HepG2 (cell line): ENCODE data around the gene TBC1D22A. TPM values are rescaled to one million over a fixed set of nuclear protein-coding genes. Genes with fewer than 3 reads are reported as not detected.

ENCODE experiments used
- ATM ChIP-seq: fragments of 450-650 bp; IDR thresholded peaks from 2 replicates; pipeline ENCODE4 v1.7.1; 2017; ENCODE audit warnings: mild to moderate bottlenecking, borderline replicate concordance
- BRCA1 ChIP-seq: sonication (generic); formaldehyde crosslinking; IDR thresholded peaks from 2 replicates; pipeline ENCODE4 v1.4.0; 2020; ENCODE audit warnings: missing genetic modification reagents
- KLF13 ChIP-seq: sonication (generic); formaldehyde crosslinking; IDR thresholded peaks from 2 replicates; pipeline ENCODE4 v1.4.0; 2020; ENCODE audit warnings: mild to moderate bottlenecking, missing genetic modification reagents
- KLF6 ChIP-seq: IDR thresholded peaks from 2 replicates; pipeline ENCODE4 v1.8.0; 2016; ENCODE audit warnings: missing biosample characterization, missing genetic modification reagents
- NR0B2 ChIP-seq: sonication (generic); formaldehyde crosslinking; IDR thresholded peaks from 2 replicates; pipeline ENCODE4 v1.4.0; 2020; ENCODE audit warnings: mild to moderate bottlenecking, missing genetic modification reagents
- RERE ChIP-seq: IDR thresholded peaks from 2 replicates; pipeline ENCODE4 v1.6.1; 2016; ENCODE audit warnings: low read depth, missing genetic modification reagents, missing compliant biosample characterization
- SP1 ChIP-seq, 2 experiments: fragments of 450-650 bp in 1 of 2; sonication (generic) in 1 of 2; formaldehyde crosslinking in 1 of 2; IDR thresholded peaks; 2 replicates each; pipeline versions ENCODE4 v1.4.0 to v1.6.1; 2016 to 2020; ENCODE audit warnings: missing genetic modification reagents in 1 of 2
- SP4 ChIP-seq: sonication (generic); formaldehyde crosslinking; IDR thresholded peaks from 2 replicates; pipeline ENCODE4 v1.8.1; 2023; ENCODE audit warnings: mild to moderate bottlenecking, missing genetic modification reagents
- STAG1 ChIP-seq: sonication (generic); formaldehyde crosslinking; IDR thresholded peaks from 2 replicates; pipeline ENCODE4 v1.4.0; 2020; ENCODE audit warnings: missing genetic modification reagents
- ZBTB34 ChIP-seq: sonication (generic); formaldehyde crosslinking; IDR thresholded peaks from 2 replicates; pipeline ENCODE4 v1.8.0; 2022; ENCODE audit warnings: mild to moderate bottlenecking, missing genetic modification reagents
- ZNF446 ChIP-seq: sonication (generic); formaldehyde crosslinking; IDR thresholded peaks from 2 replicates; pipeline ENCODE4 v1.5.0; 2020; ENCODE audit warnings: mild to moderate bottlenecking, missing genetic modification reagents
- ZNF800 ChIP-seq: sonication (generic); formaldehyde crosslinking; IDR thresholded peaks from 2 replicates; pipeline ENCODE4 v1.4.0; 2020; ENCODE audit warnings: missing genetic modification reagents
- ZNF850 ChIP-seq: sonication (generic); formaldehyde crosslinking; conservative IDR thresholded peaks from 2 replicates; pipeline ENCODE4 v1.9.0; 2021; ENCODE audit warnings: mild to moderate bottlenecking, missing genetic modification reagents
- polyA plus RNA-seq, 8 experiments: library from polyadenylated mRNA; depleted of rRNA in 3 of 8; stranded (reverse) in 7 of 8; unstranded in 1 of 8; fragments of >200 nt; fragmentation: Illumina TruSeq in 4 of 8; extraction: Trizol in 4 of 8; gene quantifications; 2 replicates each; pipeline versions ENCODE4 v1.2.1 to v1.2.3, GENCODE V29; 2011 to 2016; ENCODE audit warnings: low read depth in 4 of 8, missing spikeins in 1 of 8, mixed read lengths in 1 of 8; ENCODE audit not compliant: insufficient read depth in 1 of 8
- total RNA-seq, 5 experiments: library from RNA; depleted of rRNA; stranded (reverse); fragments of >200 nt; fragmentation: Illumina TruSeq; extraction: Trizol; gene quantifications; 2 replicates each; pipeline ENCODE4 v1.2.3, GENCODE V29; 2016; ENCODE audit warnings: low read depth in 1 of 5
- TF ChIP-seq, protein P1 (sequence below): sonication (generic); formaldehyde crosslinking; IDR thresholded peaks from 2 replicates; pipeline ENCODE4 v1.8.0; 2022; ENCODE audit warnings: missing genetic modification reagents, mild to moderate bottlenecking, moderate library complexity, borderline replicate concordance
- TF ChIP-seq, protein P2 (sequence below): IDR thresholded peaks from 2 replicates; pipeline ENCODE4 v1.6.1; 2016; ENCODE audit warnings: control low read depth

TBC1D22A gene
- total and polyA plus RNA-seq, 2 of the 13 experiments (the other 11 are each of a cell fraction or from before 2014, with no cell fraction given), result 17.3 to 18.0 TPM

- 0 out of 2 replicates have a peak, but pooled peaks have one; percentile 41 for TF ChIP-seq ZNF800
- TF ChIP-seq NR0B2, result no peak; the same call in 1 of the 2 replicates
- peak; percentile 30 for TF ChIP-seq ZNF446 (CRISPR knock-in tag)
- no peak for TF ChIP-seq BRCA1 (CRISPR knock-in tag)
- TF ChIP-seq ATM, result no peak
- TF ChIP-seq KLF6 (CRISPR knock-in tag), result peak; percentile 73; the same call in 1 of the 2 replicates
- no peak for TF ChIP-seq ZBTB34 (CRISPR knock-in tag)
- TF ChIP-seq ZNF850 (CRISPR knock-in tag), result no peak
- TF ChIP-seq, protein P1, sequence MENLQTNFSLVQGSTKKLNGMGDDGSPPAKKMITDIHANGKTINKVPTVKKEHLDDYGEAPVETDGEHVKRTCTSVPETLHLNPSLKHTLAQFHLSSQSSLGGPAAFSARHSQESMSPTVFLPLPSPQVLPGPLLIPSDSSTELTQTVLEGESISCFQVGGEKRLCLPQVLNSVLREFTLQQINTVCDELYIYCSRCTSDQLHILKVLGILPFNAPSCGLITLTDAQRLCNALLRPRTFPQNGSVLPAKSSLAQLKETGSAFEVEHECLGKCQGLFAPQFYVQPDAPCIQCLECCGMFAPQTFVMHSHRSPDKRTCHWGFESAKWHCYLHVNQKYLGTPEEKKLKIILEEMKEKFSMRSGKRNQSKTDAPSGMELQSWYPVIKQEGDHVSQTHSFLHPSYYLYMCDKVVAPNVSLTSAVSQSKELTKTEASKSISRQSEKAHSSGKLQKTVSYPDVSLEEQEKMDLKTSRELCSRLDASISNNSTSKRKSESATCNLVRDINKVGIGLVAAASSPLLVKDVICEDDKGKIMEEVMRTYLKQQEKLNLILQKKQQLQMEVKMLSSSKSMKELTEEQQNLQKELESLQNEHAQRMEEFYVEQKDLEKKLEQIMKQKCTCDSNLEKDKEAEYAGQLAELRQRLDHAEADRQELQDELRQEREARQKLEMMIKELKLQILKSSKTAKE (CRISPR knock-in tag), result peak; percentile 35; the same call in 1 of the 2 replicates
- TF ChIP-seq SP1 (IDR thresholded peaks at IDR 0.05), result no peak
- TF ChIP-seq SP1 (CRISPR knock-in tag; IDR thresholded peaks at IDR 0.05), result peak; percentile 72; the same call in 1 of the 2 replicates
- TF ChIP-seq STAG1, result 0 out of 2 replicates have a peak, but pooled peaks have one; percentile 26
- TF ChIP-seq SP4 (CRISPR knock-in tag), result no peak; the same call in 1 of the 2 replicates
- TF ChIP-seq, protein P2, sequence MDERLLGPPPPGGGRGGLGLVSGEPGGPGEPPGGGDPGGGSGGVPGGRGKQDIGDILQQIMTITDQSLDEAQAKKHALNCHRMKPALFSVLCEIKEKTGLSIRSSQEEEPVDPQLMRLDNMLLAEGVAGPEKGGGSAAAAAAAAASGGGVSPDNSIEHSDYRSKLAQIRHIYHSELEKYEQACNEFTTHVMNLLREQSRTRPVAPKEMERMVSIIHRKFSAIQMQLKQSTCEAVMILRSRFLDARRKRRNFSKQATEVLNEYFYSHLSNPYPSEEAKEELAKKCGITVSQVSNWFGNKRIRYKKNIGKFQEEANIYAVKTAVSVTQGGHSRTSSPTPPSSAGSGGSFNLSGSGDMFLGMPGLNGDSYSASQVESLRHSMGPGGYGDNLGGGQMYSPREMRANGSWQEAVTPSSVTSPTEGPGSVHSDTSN (CRISPR knock-in tag), result no peak
- TF ChIP-seq KLF13 (CRISPR knock-in tag), result 0 out of 2 replicates have a peak, but pooled peaks have one; percentile 15
- 0 out of 2 replicates have a peak, but pooled peaks have one; percentile 26 for TF ChIP-seq RERE (CRISPR knock-in tag)
Measured at GRCh38 chr22:46762238-46763050, at the start of gene TBC1D22A (continued).
